BE2C (cell line): ENCODE data around the gene TMSB15A.
A peak's percentile ranks its signal among the peaks of the same experiment; 100 is the strongest.
"Not testable (repeated sequence)": the region's sequence is repeated elsewhere in the genome, so short reads cannot be mapped to it uniquely, and the experiment has no call there.

Source experiments
- DNase-seq: peaks from one replicate; pipeline ENCODE4 v3.0.0-alpha.2; 2020
- H3K27me3 ChIP-seq: fragments of 250-450 bp; sonication (Bioruptor Pico); 2 replicates; pipeline ENCODE4 v1.5.1; 2020; ENCODE audit warnings: mild to moderate bottlenecking
- H3K36me3 ChIP-seq: fragments of 250-450 bp; sonication (Bioruptor Pico); 2 replicates; pipeline ENCODE4 v1.5.1; 2020; ENCODE audit warnings: mild to moderate bottlenecking
- H3K4me1 ChIP-seq: fragments of 250-450 bp; sonication (Bioruptor Pico); 2 replicates; pipeline ENCODE4 v1.5.1; 2020
- H3K4me3 ChIP-seq: 2 replicates; pipeline ENCODE4 v1.5.1; 2011; ENCODE audit warnings: low read depth, low read length
- H3K9me3 ChIP-seq: fragments of 250-450 bp; sonication (Bioruptor Pico); 2 replicates; pipeline ENCODE4 v1.5.1; 2020
- CTCF ChIP-seq: IDR thresholded peaks from 2 replicates; pipeline ENCODE4 v1.5.1; 2012; ENCODE audit warnings: mild to moderate bottlenecking, low read depth, low read length

TMSB15A gene

DNA sequence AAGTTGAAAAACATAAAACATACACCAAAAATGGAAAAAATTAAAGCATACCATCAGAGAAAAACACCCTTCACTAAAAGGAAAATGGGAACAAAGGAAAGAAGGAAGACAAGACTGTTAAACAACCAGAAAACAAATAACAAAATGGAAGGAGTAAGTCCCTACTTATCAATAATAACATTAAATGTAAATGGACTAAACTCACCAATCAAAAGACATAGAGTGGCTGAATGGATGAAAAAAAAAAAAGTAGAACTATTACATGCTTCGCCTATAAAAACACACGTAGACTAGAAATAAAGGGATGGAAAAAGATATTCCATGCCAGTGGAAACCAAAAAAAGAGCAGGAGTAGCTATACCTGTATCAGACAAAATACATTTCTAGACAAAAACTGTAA, 19.4 kb upstream of the TMSB15A start:
- DNase-seq = no peak
- Histone ChIP-seq H3K4me1 (no peaks in the 10 kb centered on the region), H3K9me3 (no peaks in the 10 kb centered on the region), H3K27me3 (no peaks in the 10 kb centered on the region), H3K4me3 (no peak overlapping the region), H3K36me3 (no peaks in the 10 kb centered on the region)
- no peak for TF ChIP-seq CTCF

DNA sequence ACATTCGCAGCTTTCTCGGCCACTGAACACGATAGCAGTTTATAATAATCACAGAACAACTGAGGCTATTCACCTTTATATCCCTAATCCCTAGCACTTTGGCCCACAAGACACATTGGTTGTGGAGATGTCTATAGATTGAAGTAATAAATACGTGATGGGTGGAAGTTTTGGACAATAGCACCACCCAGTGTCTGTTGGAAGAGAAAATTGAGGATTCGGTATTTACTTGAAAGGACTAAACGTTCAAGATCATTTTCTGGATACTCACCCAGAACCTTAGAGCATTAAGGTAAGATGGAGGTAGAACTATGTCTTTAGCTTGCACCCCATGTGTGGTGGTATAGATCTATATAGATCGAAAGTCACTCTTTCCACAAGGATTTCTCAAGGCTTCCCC, 787 bp upstream of the TMSB15A start:
- DNase-seq = no peak

DNA sequence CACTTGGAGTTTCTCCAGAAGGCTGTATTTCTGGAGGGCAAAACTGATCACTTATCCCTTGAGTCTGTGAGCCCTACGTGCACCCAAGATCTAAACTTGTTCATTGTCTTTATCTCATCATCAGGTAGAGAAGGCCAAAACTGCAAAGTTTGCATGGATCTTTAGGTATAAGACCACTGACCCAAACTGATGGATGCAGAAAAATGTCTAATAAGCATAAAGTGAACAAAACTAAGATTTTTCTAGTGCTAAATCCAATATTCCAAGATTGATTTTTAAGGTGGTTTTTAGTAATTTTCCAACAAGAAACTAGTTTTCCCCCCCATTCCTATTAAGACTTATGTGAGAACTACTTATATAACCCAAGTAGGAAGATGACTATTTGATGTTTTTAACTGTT, 2.0 kb downstream of the TMSB15A start:
- Histone ChIP-seq H3K9me3 (no peaks in the 10 kb centered on the region), H3K27me3 (peaks cover 10% of the 10 kb centered on the region), H3K36me3 (no peaks in the 10 kb centered on the region), H3K4me3 (no peak overlapping the region), H3K4me1 (no peaks in the 10 kb centered on the region)
- TF ChIP-seq CTCF = no peak
- DNase-seq = no peak

More for the DNA sequence above, 787 bp upstream of the TMSB15A start:
- Histone ChIP-seq H3K4me3 (no peak overlapping the region; the same call in 1 of the 2 replicates), H3K4me1 (no peaks in the 10 kb centered on the region), H3K27me3 (peaks cover 10% of the 10 kb centered on the region), H3K36me3 (no peaks in the 10 kb centered on the region), H3K9me3 (no peaks in the 10 kb centered on the region)
- TF ChIP-seq CTCF = peak; percentile 33; the same call in 1 of the 2 replicates

GRCh38 chrX:102498732-102499131, 17.8 kb downstream of the TMSB15A start:
- H3K9me3 ChIP-seq = no peaks in the 10 kb centered on the region
- H3K27me3 ChIP-seq = no peaks in the 10 kb centered on the region
- no peak for TF ChIP-seq CTCF
- no peak for DNase-seq
- no peak overlapping the region for H3K4me3 ChIP-seq
- H3K4me1 ChIP-seq = no peaks in the 10 kb centered on the region
- H3K36me3 ChIP-seq = no peaks in the 10 kb centered on the region

- H3K9me3 ChIP-seq = no peaks in the 10 kb centered on the region
- TF ChIP-seq CTCF = no peak
- H3K4me3 ChIP-seq = no peak overlapping the region
- H3K27me3 ChIP-seq = no peaks in the 10 kb centered on the region
- no peaks in the 10 kb centered on the region for H3K36me3 ChIP-seq
- H3K4me1 ChIP-seq = no peaks in the 10 kb centered on the region
- DNase-seq = no peak
Measured at GRCh38 chrX:102491766-102492165, 24.8 kb downstream of the TMSB15A start.

- not testable (repeated sequence) for H3K4me3 ChIP-seq, H3K9me3 ChIP-seq, H3K4me1 ChIP-seq, H3K27me3 ChIP-seq, H3K36me3 ChIP-seq, DNase-seq
Measured at GRCh38 chrX:102478765-102479164, 37.8 kb downstream of the TMSB15A start.

- H3K27me3 ChIP-seq, DNase-seq, H3K9me3 ChIP-seq, H3K4me1 ChIP-seq, H3K36me3 ChIP-seq, H3K4me3 ChIP-seq: not testable (repeated sequence)
Measured at GRCh38 chrX:102471762-102472220, 44.7 kb downstream of the TMSB15A start, which contains the start of gene TCP11X2. Gene TCP11X2, minus strand, starts transcription at chrX:102471812.

DNA sequence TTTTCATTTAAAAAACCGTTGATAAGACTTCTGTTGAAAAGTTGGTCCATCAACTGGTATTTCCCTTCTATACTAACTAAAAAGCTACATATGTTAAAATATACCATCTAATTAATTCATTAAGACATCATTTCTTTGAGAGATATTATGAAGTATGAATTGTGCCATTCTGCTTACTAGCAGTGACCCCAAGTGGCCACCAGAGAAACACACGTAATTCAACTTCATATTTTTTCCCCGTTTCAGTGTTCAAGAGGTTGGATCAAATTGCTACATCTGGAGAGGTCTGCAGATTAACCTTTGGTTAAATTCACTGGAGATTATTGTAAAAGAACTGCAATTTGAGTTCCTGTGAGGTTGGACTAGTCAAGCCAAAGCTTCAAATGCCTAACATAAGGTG, 46.3 kb downstream of the TMSB15A start:
- not testable (repeated sequence) for H3K27me3 ChIP-seq, H3K36me3 ChIP-seq, H3K4me3 ChIP-seq, H3K9me3 ChIP-seq, H3K4me1 ChIP-seq, DNase-seq
